Calu3 (cell line): ENCODE results near the gene ARHGEF26. TPM values are rescaled to one million over a fixed set of nuclear protein-coding genes. Genes with fewer than 3 reads are reported as not detected.

ENCODE experiments used
- BruUV-seq: library from RNA; stranded (reverse); fragments of 400-500 nt; replicated peaks from 2 replicates; lab custom pipeline; 2021; lab: Mats Ljungman, UMichigan
- CTCF ChIA-PET: fragments of 300-600 bp; sonication (Branson Sonifier 250); formaldehyde crosslinking; loops from one replicate; lab custom pipeline; 2022; ENCODE audit warnings: antibody characterized with exemption; lab: Charles Lee
- DNase-seq: peaks from one replicate; pipeline ENCODE4 v3.0.0; 2022
- H3K27ac Mint-ChIP-seq: one replicate; pipeline ENCODE4 v1.8.0; 2022; ENCODE audit warnings: mixed read lengths; ENCODE audit not compliant: unreplicated experiment
- H3K27me3 Mint-ChIP-seq: one replicate; pipeline ENCODE4 v1.8.0; 2022; ENCODE audit warnings: mixed read lengths; ENCODE audit not compliant: unreplicated experiment
- H3K36me3 Mint-ChIP-seq: one replicate; pipeline ENCODE4 v1.8.0; 2022; ENCODE audit warnings: mild to moderate bottlenecking, moderate library complexity, mixed read lengths; ENCODE audit not compliant: insufficient read depth, unreplicated experiment
- H3K4me1 Mint-ChIP-seq: one replicate; pipeline ENCODE4 v1.8.0; 2022; ENCODE audit warnings: mild to moderate bottlenecking, low read depth, mixed read lengths; ENCODE audit not compliant: unreplicated experiment
- H3K4me3 Mint-ChIP-seq: one replicate; pipeline ENCODE4 v1.8.0; 2022; ENCODE audit warnings: mild to moderate bottlenecking, low read depth, moderate library complexity, mixed read lengths; ENCODE audit not compliant: unreplicated experiment
- H3K9me3 Mint-ChIP-seq: one replicate; pipeline ENCODE4 v1.8.0; 2022; ENCODE audit warnings: low read depth, mixed read lengths; ENCODE audit not compliant: unreplicated experiment
- intact Hi-C: fragments of 100-400 bp; cut with micrococcal nuclease; formaldehyde crosslinking; loops from one replicate; pipeline ENCODE4 v1.10.0; 2022; ENCODE audit not compliant: unreplicated experiment
- total RNA-seq: library from RNA; stranded (reverse); gene quantifications from 2 replicates; pipeline ENCODE4 v1.2.3, GENCODE V29; 2022
- TF ChIP-seq, protein P1 (sequence below): fragments of 200-600 bp; IDR thresholded peaks from one replicate; pipeline ENCODE4 v1.8.0; 2022; ENCODE audit warnings: antibody characterized with exemption; ENCODE audit not compliant: unreplicated experiment

Gene ARHGEF26
- total RNA-seq, 1 experiment from 2014 or later: 21.4 TPM

- intact Hi-C loops: loop anchor here (5.0 kb wide), 2 partner anchors 78 to 228 kb away; no protein-coding TSS in a partner anchor
- H3K27ac Mint-ChIP-seq: no peak overlapping the region
- no peak for DNase-seq
- TF ChIP-seq, protein P1, sequence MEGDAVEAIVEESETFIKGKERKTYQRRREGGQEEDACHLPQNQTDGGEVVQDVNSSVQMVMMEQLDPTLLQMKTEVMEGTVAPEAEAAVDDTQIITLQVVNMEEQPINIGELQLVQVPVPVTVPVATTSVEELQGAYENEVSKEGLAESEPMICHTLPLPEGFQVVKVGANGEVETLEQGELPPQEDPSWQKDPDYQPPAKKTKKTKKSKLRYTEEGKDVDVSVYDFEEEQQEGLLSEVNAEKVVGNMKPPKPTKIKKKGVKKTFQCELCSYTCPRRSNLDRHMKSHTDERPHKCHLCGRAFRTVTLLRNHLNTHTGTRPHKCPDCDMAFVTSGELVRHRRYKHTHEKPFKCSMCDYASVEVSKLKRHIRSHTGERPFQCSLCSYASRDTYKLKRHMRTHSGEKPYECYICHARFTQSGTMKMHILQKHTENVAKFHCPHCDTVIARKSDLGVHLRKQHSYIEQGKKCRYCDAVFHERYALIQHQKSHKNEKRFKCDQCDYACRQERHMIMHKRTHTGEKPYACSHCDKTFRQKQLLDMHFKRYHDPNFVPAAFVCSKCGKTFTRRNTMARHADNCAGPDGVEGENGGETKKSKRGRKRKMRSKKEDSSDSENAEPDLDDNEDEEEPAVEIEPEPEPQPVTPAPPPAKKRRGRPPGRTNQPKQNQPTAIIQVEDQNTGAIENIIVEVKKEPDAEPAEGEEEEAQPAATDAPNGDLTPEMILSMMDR: no peak
- BruUV-seq: no TSS peak
- H3K4me3 Mint-ChIP-seq: no peak overlapping the region
- CTCF ChIA-PET: no interaction called here
- peaks cover 4% of the 10 kb centered on the region for H3K9me3 Mint-ChIP-seq
- no peaks in the 10 kb centered on the region for H3K27me3 Mint-ChIP-seq
- H3K4me1 Mint-ChIP-seq: peaks cover 58% of the 10 kb centered on the region
- peaks cover 32% of the 10 kb centered on the region for H3K36me3 Mint-ChIP-seq
These were observed 129.1 kb downstream of the ARHGEF26 start for GRCh38 chr3:154250291-154250690.

- H3K4me1 Mint-ChIP-seq: peaks cover 53% of the 10 kb centered on the region
- no peak overlapping the region for H3K4me3 Mint-ChIP-seq
- CTCF ChIA-PET: interaction anchor here (1.4 kb wide), 1 partner anchor 130 kb away, joined by 9 read pairs; the partner anchor contains the start of gene ARHGEF26
- BruUV-seq: no TSS peak
- peaks cover 31% of the 10 kb centered on the region for H3K36me3 Mint-ChIP-seq
- intact Hi-C loops: loop anchor here (2.0 to 5.0 kb wide), 3 partner anchors 79 to 255 kb away; no protein-coding TSS in a partner anchor
- H3K9me3 Mint-ChIP-seq: peaks cover 4% of the 10 kb centered on the region
- TF ChIP-seq, protein P1: no peak
- no peak overlapping the region for H3K27ac Mint-ChIP-seq
- no peak for DNase-seq
- H3K27me3 Mint-ChIP-seq: no peaks in the 10 kb centered on the region
These were observed 130.4 kb downstream of the ARHGEF26 start for GRCh38 chr3:154251610-154252009.

GRCh38 chr3:154252759-154253638 lies 131.8 kb downstream of the ARHGEF26 start:
- H3K4me1 Mint-ChIP-seq: peaks cover 39% of the 10 kb centered on the region
- peak overlapping the region; percentile 1 for H3K27ac Mint-ChIP-seq
- H3K27me3 Mint-ChIP-seq: no peaks in the 10 kb centered on the region
- intact Hi-C loops: loop anchor here (1.0 to 5.0 kb wide), 6 partner anchors 81 to 256 kb away; no protein-coding TSS in a partner anchor
- TF ChIP-seq, protein P1: peak; percentile 99
- BruUV-seq: no TSS peak
- H3K36me3 Mint-ChIP-seq: peaks cover 31% of the 10 kb centered on the region
- DNase-seq: peak; percentile 96
- H3K4me3 Mint-ChIP-seq: peak overlapping the region; percentile 10
- no peaks in the 10 kb centered on the region for H3K9me3 Mint-ChIP-seq
- CTCF ChIA-PET: interaction anchor here (0.5 to 1.4 kb wide), 7 partner anchors 9 to 155 kb away, joined by 3 to 9 read pairs (median 3); partner anchors contain the start of gene ARHGEF26

GRCh38 chr3:154254527-154254926 lies 133.3 kb downstream of the ARHGEF26 start:
- Mint-ChIP-seq H3K9me3 (peaks cover 2% of the 10 kb centered on the region), H3K4me1 (peaks cover 24% of the 10 kb centered on the region), H3K27ac (no peak overlapping the region), H3K27me3 (no peaks in the 10 kb centered on the region), H3K36me3 (peaks cover 38% of the 10 kb centered on the region), H3K4me3 (no peak overlapping the region)
- no peak for DNase-seq
- TF ChIP-seq, protein P1: no peak
- CTCF ChIA-PET: no interaction called here
- BruUV-seq: no TSS peak
- intact Hi-C loops: loop anchor here (5.0 kb wide), 2 partner anchors 82 to 232 kb away; no protein-coding TSS in a partner anchor
